GM12865 (cell line): ENCODE results near the gene MDH1B.

ENCODE experiments used
- DNase-seq: peaks from one replicate; pipeline ENCODE4 v3.0.0; 2010; ENCODE audit warnings: low read depth
- H3K4me3 ChIP-seq: 2 replicates; pipeline ENCODE4 v1.5.1; 2011; ENCODE audit warnings: mild to moderate bottlenecking, low read depth, low read length, control low read depth
- CTCF ChIP-seq: IDR thresholded peaks from 2 replicates; pipeline ENCODE4 v1.5.1; 2011; ENCODE audit warnings: low read length, control low read depth, low read depth, inconsistent platforms; ENCODE audit not compliant: insufficient read depth; ENCODE audit errors: missing control alignments

The MDH1B gene

GRCh38 chr2:206790311-206790935, 25.3 kb upstream of the MDH1B start:
- no peak for DNase-seq

GRCh38 chr2:206784559-206785353, 19.6 kb upstream of the MDH1B start:
- no peak for TF ChIP-seq CTCF
- H3K4me3 ChIP-seq = no peak overlapping the region
- DNase-seq = no peak

More at GRCh38 chr2:206790311-206790935, 25.3 kb upstream of the MDH1B start:
- H3K4me3 ChIP-seq = no peak overlapping the region
- TF ChIP-seq CTCF = no peak

GRCh38 chr2:206783718-206784117, 18.6 kb upstream of the MDH1B start:
- TF ChIP-seq CTCF = peak; percentile 22
- DNase-seq = peak; percentile 10
- H3K4me3 ChIP-seq = no peak overlapping the region

GRCh38 chr2:206780671-206781070, 15.5 kb upstream of the MDH1B start:
- no peak for TF ChIP-seq CTCF
- H3K4me3 ChIP-seq = no peak overlapping the region
- no peak for DNase-seq

GRCh38 chr2:206776432-206776831, 11.3 kb upstream of the MDH1B start:
- DNase-seq = no peak
- no peak overlapping the region for H3K4me3 ChIP-seq
- no peak for TF ChIP-seq CTCF

GRCh38 chr2:206774871-206775270, 9.7 kb upstream of the MDH1B start:
- H3K4me3 ChIP-seq = no peak overlapping the region
- no peak for DNase-seq
- no peak for TF ChIP-seq CTCF
